Peyer's patch (tissue), 4 donors: ENCODE data around the gene ZNF692.

Experiments used
- POLR2A ChIP-seq, 2 donors: fragments of 450-650 bp; IDR thresholded peaks; one replicate each; pipeline ENCODE4 v1.5.1; 2017; ENCODE audit warnings: antibody characterized with exemption in 2 of 2, mild to moderate bottlenecking in 2 of 2, moderate library complexity in 2 of 2
- TF ChIP-seq, protein P1 (sequence below), 6 experiments: fragments of 450-650 bp in 4 of 6; fragments of 200-600 bp in 2 of 6; sonication (generic) in 1 of 6; IDR thresholded peaks; one replicate each; pipeline ENCODE4 v1.5.1; 2017 to 2019; ENCODE audit warnings: antibody characterized with exemption in 6 of 6, mild to moderate bottlenecking in 3 of 6, moderate library complexity in 1 of 6

- TF ChIP-seq, protein P1, sequence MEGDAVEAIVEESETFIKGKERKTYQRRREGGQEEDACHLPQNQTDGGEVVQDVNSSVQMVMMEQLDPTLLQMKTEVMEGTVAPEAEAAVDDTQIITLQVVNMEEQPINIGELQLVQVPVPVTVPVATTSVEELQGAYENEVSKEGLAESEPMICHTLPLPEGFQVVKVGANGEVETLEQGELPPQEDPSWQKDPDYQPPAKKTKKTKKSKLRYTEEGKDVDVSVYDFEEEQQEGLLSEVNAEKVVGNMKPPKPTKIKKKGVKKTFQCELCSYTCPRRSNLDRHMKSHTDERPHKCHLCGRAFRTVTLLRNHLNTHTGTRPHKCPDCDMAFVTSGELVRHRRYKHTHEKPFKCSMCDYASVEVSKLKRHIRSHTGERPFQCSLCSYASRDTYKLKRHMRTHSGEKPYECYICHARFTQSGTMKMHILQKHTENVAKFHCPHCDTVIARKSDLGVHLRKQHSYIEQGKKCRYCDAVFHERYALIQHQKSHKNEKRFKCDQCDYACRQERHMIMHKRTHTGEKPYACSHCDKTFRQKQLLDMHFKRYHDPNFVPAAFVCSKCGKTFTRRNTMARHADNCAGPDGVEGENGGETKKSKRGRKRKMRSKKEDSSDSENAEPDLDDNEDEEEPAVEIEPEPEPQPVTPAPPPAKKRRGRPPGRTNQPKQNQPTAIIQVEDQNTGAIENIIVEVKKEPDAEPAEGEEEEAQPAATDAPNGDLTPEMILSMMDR (IDR thresholded peaks at IDR 0.05), result no peak
- no peak for TF ChIP-seq POLR2A (IDR thresholded peaks at IDR 0.05)
Measured at GRCh38 chr1:248812736-248813425, 46.0 kb downstream of the ZNF692 start.
